ENCODE results near the gene MAGEA9B.
A peak's percentile ranks its signal among the peaks of the same experiment; 100 is the strongest.
"Not testable (repeated sequence)": the region's sequence is repeated elsewhere in the genome, so short reads cannot be mapped to it uniquely, and the experiment has no call there.

MAGEA9B gene, protein sequence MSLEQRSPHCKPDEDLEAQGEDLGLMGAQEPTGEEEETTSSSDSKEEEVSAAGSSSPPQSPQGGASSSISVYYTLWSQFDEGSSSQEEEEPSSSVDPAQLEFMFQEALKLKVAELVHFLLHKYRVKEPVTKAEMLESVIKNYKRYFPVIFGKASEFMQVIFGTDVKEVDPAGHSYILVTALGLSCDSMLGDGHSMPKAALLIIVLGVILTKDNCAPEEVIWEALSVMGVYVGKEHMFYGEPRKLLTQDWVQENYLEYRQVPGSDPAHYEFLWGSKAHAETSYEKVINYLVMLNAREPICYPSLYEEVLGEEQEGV

DNA sequence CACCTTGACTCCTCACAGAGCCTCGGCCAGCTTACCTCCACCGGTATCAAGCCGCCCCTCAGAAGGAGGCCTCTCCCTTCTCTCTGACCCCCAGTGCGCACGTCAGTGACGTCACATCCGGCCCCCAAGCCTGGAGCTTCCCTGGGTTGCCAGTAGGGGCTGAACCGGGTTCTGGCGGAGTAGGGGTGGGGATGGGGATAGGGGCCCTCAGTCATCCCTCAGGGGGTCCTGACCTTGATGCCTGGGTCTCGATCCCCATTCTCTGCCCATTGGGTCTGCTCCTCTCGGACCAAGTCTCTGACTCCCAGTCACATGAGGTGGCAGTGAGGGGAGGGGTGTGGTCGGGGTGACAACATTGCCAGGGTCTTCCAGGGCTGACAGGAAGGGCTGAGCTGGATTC is at the start of gene MAGEA9B:
Gene MAGEA9B (minus strand): TSS at position 101 of the 400 bp plus-strand sequence. CDS start 4,280 bp downstream, outside the sequence.
- DNase-seq; intact Hi-C loops (cut with DNase I): not testable (repeated sequence)

GRCh38 chrX:149633511-149633910 is 46.3 kb upstream of the MAGEA9B start:
- no peak for DNase-seq
- intact Hi-C loops (cut with DNase I): no loop called here

DNA sequence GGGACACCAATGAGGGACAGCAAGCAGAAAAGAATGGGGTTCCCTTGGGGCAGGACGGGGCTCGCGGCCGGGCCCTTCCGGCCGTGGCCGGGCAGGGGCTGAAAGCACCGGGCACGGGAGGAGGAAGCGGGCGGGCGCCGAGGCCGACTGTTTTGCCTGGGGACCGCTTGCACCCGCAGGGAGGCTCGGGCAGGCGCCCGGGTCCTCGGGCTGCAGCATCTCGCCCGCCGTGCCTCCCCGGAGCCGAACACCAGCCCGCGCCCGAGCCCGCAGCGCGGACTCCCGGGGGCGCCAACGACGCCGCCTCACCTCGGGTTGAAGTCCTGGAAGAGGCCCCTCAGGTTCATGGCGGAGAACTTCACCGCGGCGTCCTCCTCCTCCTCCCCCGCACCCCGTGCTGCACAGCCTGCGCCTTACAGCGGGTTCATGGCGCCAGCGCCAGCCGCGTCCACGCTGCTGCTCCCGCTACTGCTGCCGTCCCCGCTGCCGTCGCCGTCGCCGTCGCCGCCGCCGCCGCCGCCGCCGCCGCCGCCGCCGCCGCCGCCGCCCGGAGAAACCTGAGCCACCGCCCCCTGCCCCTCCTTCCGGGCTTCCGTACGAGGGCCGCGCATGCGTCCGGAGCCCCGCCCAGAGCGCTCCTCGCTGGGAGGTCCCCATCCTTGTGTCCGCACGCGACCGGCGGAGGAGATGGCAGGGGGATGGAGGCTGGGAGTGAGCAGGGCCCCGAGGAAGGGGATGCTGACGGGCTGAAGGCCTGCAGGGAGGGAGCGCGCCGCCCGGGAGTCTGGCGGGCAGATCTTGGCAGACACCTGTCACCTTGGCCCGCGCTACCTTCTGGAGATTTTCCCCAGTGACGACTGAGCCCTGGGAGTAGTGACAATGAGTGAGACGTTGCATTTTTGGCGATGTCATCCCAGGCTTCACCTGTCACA is 44.2 kb upstream of the MAGEA9B start, which contains the start of gene TMEM185A:
Gene TMEM185A (minus strand): TSS at position 559 of the 932 bp plus-strand sequence. CDS start 212 bp downstream, at position 347.
- intact Hi-C loops (cut with DNase I): no loop called here
- peak; percentile 30 to 87 (median 70) for DNase-seq

GRCh38 chrX:149630681-149631233 is 43.5 kb upstream of the MAGEA9B start:
- intact Hi-C loops (cut with DNase I): no loop called here
- peak in 7 of 42 donors; percentile 1 to 42 (median 6) for DNase-seq

- DNase-seq: no peak
- intact Hi-C loops (cut with DNase I): no loop called here
Observed at GRCh38 chrX:149629730-149630387, 42.6 kb upstream of the MAGEA9B start.

DNA sequence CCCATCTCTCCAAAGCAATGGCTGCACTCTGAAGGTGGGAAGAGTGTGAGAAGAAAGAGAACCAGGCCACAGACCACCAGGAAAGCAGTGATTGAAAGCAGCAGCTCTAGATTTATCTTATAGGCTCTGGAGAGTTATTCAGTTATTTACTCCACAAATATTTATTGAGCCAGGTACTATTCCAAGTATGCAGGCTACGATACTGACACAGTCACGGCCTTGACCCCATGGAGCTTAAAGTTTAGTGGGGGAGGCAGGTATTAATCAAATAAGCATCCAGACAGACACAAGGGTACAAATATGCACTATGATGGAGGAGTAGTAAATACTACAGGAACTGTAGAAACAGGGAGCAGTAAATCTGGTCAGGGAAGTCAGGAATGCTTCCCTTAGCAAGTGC is 41.5 kb upstream of the MAGEA9B start:
- DNase-seq: no peak
- intact Hi-C loops (cut with DNase I): no loop called here

- intact Hi-C loops (cut with DNase I): no loop called here
- no peak for DNase-seq
Observed at GRCh38 chrX:149628280-149628679, 41.0 kb upstream of the MAGEA9B start.

- intact Hi-C loops (cut with DNase I); DNase-seq: not testable (repeated sequence)
Observed at GRCh38 chrX:149626829-149627228, 39.6 kb upstream of the MAGEA9B start.

DNA sequence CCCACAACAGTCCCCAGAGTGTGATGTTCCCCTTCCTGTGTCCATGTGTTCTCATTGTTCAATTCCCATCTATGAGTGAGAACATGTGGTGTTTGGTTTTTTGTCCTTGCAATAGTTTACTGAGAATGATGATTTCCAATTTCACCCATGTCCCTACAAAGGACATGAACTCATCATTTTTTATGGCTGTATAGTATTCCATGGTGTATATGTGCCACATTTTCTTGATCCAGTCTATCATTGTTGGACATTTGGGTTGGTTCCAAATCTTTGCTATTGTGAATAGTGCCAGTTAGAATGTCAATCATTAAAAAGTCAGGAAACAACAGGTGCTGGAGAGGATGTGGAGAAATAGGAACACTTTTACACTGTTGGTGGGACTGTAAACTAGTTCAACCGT is 32.4 kb upstream of the MAGEA9B start:
- DNase-seq; intact Hi-C loops (cut with DNase I): not testable (repeated sequence)

DNA sequence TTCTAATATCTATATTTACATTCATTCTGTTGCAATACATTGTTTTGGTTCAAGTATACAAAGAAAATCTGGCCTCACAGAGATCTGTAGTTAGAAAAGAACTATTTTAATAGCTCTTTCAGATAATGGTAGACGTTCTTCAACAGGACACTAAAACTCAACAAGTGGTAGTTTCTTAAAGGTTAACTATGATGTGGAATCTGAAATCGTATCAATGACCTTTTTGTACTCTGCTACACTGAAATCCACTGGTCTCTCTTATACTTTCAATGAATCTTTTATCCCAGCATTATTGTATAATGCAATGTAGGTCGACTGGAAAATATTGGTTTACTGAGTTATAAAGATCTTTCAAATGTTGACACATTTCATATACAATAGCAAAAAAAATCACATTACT is 31.6 kb upstream of the MAGEA9B start:
- intact Hi-C loops (cut with DNase I): no loop called here
- no peak for DNase-seq

GRCh38 chrX:149611623-149612175 is 24.4 kb upstream of the MAGEA9B start:
- intact Hi-C loops (cut with DNase I): no loop called here
- DNase-seq: no peak

- DNase-seq: no peak
- intact Hi-C loops (cut with DNase I): no loop called here
Observed at GRCh38 chrX:149610511-149610910, 23.3 kb upstream of the MAGEA9B start.

- no peak for DNase-seq
- intact Hi-C loops (cut with DNase I): no loop called here
Observed at GRCh38 chrX:149607699-149608098, 20.4 kb upstream of the MAGEA9B start.

GRCh38 chrX:149605248-149605885 is 18.1 kb upstream of the MAGEA9B start:
- intact Hi-C loops (cut with DNase I); DNase-seq: not testable (repeated sequence)

- DNase-seq: peak in 1 of 42 donors; percentile 8
- intact Hi-C loops (cut with DNase I): not testable (repeated sequence)
Observed at GRCh38 chrX:149598603-149599002, 11.3 kb upstream of the MAGEA9B start.

- intact Hi-C loops (cut with DNase I); DNase-seq: not testable (repeated sequence)
Observed at GRCh38 chrX:149595943-149596342, 8.7 kb upstream of the MAGEA9B start.

DNA sequence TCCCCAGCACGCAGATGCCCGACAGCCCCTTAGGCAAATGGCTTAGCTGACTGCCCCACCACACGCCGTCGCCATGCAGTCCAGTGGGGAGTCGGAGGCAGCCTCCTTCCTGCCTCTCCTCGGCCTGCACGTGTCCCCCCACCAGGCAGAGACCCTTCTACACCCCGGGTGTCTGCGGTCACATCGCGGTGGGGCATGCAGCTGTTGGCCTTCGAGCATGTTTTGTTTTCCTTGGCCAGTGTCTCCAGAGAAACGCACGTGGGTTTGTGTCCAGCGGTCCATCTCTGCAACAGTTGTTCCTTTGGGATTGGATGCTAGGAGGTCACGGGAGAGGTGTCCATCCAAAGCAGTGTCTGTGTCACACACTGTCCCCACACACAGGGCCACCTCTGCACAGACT is 8.0 kb upstream of the MAGEA9B start, which contains the start of gene HSFX2:
Gene HSFX2 (minus strand): TSS at position 101 of the 400 bp plus-strand sequence. CDS start 614 bp downstream, outside the sequence.
- DNase-seq; intact Hi-C loops (cut with DNase I): not testable (repeated sequence)

DNA sequence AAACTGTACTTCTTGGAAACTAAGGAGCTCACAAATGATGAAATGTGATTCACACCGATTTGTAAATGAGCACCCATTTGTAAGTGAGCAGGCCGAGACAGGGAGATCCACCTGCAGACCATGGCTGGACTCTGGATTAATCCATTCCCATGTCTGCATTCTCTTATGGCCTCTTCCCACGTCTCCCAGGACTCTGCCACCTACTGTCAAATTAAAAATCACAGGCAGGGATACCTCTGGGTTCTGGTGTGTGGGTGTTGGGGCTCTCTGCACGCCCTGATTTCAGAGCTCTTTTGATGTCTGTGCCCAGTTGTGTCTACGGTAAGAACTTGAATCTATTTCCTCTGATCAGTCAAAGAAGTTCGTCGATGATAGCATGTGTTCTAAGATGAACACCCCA is 3.7 kb upstream of the MAGEA9B start:
- DNase-seq; intact Hi-C loops (cut with DNase I): not testable (repeated sequence)
